ENCODE data around the gene ACOX3.
A peak's percentile ranks its signal among the peaks of the same experiment; 100 is the strongest.

The ACOX3 gene

GRCh38 chr4:8373270-8373972, 67.1 kb downstream of the ACOX3 start:
- no peak for DNase-seq (ENCODE audit: low spot score)

DNA sequence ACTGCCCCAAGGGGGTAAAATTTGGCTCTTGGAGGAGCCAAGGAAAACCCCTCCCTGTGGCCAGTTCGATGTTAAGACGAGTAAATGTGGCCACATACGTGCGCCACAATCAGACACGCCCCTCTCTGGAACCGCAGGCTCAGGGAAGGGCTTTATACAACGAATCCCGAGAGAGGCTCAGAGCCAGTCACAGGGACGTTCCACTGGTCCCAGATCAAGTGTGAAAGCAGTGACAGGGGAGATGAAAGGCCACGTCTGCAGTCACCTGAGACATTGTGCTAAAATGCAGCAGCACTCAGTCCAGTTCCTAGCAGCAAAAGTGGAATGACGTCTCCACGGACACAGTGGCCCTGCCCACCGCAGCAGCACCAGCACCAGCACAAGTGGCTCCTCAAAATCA, 68.0 kb downstream of the ACOX3 start:
- DNase-seq (ENCODE audit: low spot score): no peak

DNA sequence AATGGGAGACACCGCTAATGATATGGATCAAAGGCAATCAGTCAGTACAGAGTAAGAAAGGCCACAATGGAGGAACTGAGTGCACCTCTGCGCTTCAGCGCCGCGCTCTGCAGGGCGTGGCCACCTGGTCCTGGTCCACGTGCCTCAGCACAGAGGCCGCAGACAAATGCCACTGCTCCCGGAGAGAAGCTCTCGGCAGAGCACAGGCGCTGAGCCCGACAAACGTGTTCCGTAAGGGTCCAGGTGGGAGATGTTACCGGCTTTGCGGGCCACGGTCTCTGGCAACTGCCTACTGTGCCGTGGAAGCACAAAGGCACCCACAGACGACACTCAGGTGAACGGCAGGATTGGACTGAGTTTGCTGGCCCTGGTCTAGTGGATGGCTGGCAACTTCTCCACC, 68.9 kb downstream of the ACOX3 start:
- DNase-seq (ENCODE audit: low spot score): no peak

- DNase-seq (ENCODE audit: low spot score): no peak
Observed at GRCh38 chr4:8370835-8371595, 69.5 kb downstream of the ACOX3 start.

GRCh38 chr4:8370106-8370787, 70.3 kb downstream of the ACOX3 start:
- DNase-seq (ENCODE audit: low spot score): no peak

DNA sequence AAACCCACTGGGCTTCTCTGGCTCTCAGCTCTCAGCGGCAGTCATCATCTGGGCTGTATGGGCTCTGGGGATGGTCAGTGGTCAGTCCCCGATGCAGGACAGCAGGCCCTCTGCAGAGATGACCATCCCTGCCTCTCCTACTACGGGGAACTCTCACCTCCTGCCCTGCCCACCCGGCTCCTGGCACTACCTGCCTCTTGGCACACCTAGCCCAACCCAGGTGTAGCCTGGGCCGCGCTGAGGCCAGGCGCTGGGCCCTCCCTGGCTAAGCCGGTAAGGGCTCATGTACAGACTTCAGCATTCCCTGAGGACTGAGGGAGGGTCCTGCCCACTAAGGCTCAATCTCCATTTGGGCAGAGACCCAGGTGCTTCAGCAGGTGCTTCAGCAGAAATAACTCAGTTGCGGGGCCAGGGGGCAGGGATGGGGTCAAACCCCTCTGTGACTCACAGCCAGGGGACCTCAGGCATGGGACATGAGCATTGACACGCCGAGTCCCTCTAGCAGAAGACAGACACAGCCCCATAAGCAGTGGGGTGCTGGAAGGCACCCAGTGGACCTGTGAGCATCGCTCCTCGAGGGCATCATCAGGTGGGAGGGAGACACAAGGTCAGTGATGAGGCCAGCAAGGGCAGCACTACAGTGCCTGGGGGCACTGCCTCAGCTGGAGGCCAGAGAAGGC, 71.0 kb downstream of the ACOX3 start:
- DNase-seq (ENCODE audit: low spot score): no peak

GRCh38 chr4:8368998-8369397, 71.5 kb downstream of the ACOX3 start:
- no peak for DNase-seq (ENCODE audit: low spot score)

- DNase-seq (ENCODE audit: low spot score): no peak
Observed at GRCh38 chr4:8368061-8368481, 72.5 kb downstream of the ACOX3 start.

DNA sequence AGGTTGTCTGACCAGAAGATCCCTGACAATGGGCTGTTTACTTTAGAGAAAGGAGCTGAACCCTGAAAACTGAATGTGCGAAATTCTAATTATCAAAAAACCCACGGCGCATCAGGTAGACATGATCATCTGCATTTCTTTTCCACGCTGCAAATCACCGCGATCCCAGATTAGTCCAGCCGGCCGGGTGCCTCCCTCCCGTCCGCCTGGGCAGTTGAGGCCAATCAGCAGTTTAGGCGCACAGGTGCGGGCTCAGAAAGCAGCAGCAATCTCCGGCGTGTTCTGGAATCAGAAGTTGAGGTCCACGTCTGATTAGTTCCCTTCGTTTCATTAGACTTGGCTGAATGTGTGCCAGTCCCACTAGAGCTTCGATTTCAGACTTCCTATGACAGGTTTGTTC, 73.9 kb downstream of the ACOX3 start:
- DNase-seq (ENCODE audit: low spot score): no peak

DNA sequence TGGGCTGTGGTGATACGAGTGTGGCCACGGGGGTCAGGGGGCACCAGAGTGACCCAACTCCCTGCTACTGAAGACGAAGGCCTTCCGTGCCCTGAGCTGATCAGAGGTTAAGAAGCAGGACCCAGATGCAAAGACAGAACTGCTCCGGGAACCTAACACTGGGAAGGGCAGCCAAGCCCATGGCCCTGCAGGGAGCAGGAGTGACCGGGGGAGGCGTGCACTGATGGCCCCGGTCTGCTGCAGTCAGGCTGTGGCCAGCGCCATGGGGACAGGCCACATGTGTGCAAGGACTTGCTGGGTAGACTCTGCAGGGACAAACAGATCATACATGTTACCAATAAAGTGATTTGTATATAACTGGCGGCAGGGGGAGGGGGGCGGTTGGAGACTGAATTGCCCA, 74.6 kb downstream of the ACOX3 start:
- DNase-seq (ENCODE audit: low spot score): no peak

- no peak for DNase-seq (ENCODE audit: low spot score)
Observed at GRCh38 chr4:8365353-8365752, 75.2 kb downstream of the ACOX3 start.

- no peak for DNase-seq (ENCODE audit: low spot score)
Observed at GRCh38 chr4:8364848-8365350, 75.6 kb downstream of the ACOX3 start.

- no peak for DNase-seq (ENCODE audit: low spot score)
Observed at GRCh38 chr4:8364141-8364540, 76.4 kb downstream of the ACOX3 start.

- no peak for DNase-seq (ENCODE audit: low spot score)
Observed at GRCh38 chr4:8362483-8362882, 78.0 kb downstream of the ACOX3 start.

GRCh38 chr4:8359193-8359592, 81.3 kb downstream of the ACOX3 start:
- DNase-seq (ENCODE audit: low spot score): no peak

- no peak for DNase-seq (ENCODE audit: low spot score)
Observed at GRCh38 chr4:8356856-8357255, 83.7 kb downstream of the ACOX3 start.

DNA sequence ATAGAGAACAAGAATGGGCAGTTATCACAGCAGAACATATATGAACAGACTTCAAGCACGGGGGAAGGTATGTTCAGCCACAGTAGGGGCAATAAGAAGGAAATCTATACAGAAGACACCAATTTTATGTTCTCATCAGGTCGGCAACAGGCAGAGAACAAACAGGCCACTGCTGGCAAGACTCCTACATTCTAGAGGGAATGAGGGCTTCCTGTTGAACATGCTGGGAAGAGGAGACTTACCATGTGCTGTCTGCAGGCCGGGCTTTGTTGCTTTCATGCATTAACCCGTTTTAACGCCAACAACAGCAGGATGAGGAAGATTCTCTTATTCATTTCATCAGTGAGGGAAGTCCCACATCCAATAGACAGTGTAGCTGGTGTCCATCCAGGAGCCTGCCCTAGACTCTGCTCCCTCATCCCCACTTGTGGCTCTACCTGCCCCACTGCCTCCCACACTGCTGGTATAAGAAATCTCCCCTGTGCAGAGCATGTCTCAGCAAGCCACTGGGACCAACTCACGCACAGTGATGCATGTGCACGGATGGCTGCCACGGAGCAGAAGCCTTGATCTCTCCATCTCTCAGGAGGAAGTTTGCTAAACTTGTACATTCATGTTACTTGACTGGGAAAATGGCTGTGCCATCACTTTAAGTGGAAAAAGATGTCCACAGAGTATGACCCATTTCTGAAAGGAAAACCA, 84.5 kb downstream of the ACOX3 start:
- DNase-seq (ENCODE audit: low spot score): peak; percentile 40

GRCh38 chr4:8355306-8355705, 85.2 kb downstream of the ACOX3 start:
- no peak for DNase-seq (ENCODE audit: low spot score)

GRCh38 chr4:8353912-8354453, 86.5 kb downstream of the ACOX3 start:
- DNase-seq (ENCODE audit: low spot score): no peak

DNA sequence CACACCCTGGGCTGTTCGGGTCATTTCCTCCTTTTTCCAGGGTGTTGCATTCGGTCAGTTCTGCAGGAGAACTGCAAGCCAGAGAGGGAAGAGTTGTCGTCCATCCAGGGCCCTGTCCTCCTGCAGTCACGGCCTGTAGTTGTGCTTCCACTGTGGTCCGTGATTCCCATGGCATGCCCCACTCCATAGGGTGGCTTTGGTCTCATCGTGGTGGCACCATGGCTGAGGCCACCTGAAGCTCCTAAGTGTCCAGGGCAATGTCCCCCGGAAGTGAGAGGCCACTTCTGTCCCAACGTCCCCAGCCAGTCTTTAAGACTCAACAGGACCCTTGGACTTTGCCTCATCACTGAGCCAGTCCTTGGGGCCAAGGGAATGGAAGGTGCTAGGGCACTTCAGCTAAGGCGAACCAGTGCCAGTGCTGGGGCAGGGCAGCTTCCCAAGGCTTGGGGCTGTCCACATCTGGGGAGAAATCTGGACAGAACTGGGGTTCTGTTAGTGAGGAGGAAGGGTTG, 87.3 kb downstream of the ACOX3 start:
- DNase-seq (ENCODE audit: low spot score): no peak

All from GM03348 (cell line).